Measurements from ENCODE around the gene MEF2C.

MEF2C gene

DNA sequence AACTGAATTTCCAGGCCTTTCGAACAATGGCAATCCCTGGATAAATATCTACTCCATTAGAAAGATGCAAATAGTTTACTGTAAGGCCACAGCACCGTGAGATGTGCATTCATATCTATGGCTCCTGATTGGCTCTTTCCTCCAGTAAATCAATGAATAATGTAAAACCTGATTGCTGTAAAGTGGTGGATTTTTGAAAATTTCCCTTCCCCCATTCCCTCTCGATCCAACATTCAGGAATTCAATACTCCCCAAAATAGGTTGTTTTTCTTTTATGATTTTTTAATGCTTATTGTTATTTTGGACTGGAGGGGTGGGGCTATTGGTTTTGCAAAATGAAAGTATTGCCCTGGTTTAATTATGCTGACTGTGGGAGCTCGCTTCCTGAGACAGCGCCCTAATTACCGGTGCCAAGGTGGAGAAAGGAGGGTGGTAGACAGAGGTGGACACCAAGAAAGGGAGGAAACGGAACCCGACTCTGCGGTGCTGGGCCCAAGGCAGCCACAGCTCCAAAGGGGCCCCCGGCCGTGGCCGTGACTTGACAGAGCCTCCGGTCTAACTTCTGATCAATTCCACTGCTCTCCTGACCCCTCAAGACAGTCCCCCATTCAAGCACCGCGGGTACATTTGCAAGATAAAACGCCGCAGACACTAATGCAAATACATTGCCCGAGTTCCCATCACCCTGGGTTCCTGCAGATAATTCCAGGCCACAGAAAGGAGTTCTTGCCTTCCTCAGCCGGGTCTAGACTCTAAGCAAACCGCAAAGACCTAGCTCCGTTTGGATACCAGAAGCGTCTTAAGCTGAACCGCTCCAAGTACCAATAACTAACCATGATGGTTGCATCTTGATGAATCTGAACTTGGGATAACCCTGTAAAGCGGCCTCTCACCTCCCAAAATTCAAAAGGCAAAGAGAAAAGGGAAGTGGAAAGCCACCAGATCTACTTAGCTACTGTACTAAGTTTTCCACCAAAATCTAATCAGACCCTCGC lies 211.2 kb downstream of the MEF2C start:
- peak; percentile 19 for DNase-seq

DNA sequence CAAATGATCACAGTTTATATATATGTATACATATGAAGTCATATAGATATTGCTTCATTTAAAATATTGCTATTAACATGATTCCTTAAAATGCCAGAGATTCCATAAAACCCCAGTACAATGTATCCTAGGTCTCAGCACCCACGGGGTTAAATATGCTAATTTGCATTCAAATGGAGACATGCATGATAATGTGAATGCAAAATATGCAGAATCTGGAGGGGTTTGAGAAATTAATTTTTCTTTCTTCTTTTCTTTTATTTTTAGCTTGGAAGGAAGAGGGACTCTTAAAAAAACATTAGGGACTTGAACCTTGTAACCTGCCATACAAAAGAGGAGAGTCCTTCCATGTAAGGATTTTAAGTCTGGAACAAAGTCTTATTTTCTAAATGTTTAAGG lies 211.9 kb downstream of the MEF2C start:
- DNase-seq: no peak

DNA sequence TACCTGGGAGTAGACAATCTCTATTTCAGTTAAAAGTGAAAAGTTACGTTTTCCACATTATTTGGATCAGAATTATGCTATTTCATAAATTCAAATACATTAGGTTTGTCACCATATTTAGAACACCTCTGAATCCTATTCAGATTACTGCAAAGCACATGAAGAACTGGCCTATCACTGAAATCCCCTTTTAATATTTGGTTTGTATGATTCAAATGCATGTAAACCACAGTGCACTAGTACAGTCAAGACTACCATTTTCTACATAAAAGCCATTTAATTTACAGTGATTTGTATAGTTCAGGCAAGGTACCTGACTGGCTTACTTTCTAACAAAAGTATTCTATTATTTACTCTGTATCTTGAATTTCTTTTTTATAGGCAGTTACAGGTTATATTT lies 212.5 kb downstream of the MEF2C start:
- DNase-seq: no peak

DNA sequence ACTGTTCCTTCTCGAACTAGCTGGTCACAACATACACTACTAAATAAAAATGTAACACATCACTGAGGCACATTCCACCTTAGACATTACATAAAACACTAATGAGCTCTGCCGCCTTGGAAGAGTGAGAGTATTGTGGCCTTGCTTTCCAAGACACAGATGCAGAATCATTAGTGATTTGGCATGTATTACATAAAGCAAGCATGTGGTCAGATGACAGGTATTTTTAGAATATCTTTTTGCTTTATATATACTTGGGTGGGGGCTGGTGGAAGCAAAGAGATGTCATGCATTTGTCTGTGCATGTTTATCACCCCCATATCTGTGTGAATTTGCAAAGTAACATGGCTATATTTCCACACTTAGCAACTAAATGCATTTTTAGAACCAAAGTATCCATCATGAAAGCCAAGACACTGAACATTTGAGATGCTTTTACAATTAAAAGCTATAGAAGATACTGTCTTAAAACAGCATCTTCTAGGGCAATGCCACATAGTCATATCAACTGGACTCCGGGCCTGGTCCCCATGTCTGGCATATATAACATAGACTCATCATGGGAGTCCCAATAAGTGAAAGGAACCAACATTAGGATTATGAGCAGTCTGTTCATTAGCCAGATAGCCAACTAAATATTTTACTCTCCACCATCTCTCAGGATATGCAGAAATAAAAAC lies 213.5 kb downstream of the MEF2C start:
- DNase-seq: no peak

DNA sequence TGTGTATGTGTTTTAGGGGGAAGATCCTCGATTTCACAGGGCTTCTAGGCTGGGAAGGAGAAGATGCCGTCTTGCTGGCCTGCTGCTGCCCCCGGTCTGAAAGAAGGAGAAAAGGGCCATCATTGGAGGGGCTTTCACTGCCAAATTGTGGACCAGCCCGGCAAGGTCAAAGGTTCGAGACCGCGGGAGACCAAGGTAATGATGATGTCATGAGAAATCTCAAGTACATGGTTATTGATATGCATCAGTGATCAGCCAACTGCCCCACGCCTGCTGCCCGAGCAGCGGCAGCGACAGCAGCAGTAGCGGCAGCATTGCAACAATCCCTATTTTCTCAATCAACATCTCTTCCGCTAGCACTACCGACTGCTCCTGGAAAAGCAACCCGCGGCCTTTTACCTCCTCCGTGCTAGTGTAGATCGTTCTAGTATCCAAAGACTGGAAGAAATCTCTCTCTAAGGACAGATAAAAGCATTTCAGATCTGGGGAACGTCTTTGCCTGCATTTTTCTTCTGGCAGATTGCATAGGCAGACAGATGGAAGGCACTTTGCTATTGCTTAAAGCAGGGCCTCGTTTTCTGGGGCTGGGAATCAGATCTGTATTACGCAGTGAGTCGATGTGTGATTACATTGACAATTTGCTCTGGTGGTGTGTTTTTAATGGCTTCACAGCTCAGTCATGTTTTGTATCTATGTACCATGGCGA lies 215.3 kb downstream of the MEF2C start:
- no peak for DNase-seq
